CD4-positive, alpha-beta T cell treated with Interleukin-15 for 1 hour (primary cell): ENCODE results near the gene CHSY1.
A peak's percentile ranks its signal among the peaks of the same experiment; 100 is the strongest.

Source experiments
- DNase-seq: peaks from one replicate; pipeline ENCODE4 v3.0.0-alpha.2; 2020

Gene CHSY1

DNA sequence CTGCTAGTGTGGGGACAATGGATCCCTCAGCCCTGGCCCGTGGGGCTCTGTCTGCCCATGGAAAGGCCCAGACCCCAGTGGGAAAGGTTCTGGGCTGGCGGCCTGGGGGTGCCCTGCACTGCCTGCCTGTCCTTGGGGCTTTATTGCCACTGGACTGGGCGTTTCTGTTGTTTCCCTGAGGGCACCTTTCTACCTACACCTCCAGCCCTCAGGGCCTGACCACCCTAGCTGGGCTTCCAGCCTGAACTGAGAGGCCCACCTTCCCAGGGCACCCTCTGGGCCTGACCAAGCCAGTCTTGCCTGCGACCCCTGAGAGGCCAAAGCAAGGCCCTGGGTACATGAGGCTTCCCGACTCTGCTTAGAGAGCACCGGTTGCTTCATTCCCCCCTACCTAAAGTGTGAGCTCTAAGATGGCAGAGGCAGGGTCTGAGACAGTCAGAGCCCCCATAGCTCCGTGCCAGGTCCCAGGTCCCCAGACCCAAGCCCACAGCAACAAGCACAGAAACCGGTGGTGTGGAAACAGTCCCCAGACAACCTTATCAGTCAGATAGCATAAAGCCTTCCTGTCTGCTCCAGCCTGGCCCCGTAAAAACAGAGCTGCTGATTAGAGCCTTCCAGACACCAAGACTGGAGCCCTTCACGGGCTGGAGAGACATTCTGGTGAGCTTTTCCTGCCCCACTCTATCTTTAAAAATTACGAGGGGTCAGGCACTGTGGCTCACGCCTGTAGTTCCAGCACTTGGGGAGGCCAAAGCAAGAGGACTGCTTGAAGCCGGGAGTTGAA is 102.8 kb downstream of the CHSY1 start:
- DNase-seq = no peak

DNA sequence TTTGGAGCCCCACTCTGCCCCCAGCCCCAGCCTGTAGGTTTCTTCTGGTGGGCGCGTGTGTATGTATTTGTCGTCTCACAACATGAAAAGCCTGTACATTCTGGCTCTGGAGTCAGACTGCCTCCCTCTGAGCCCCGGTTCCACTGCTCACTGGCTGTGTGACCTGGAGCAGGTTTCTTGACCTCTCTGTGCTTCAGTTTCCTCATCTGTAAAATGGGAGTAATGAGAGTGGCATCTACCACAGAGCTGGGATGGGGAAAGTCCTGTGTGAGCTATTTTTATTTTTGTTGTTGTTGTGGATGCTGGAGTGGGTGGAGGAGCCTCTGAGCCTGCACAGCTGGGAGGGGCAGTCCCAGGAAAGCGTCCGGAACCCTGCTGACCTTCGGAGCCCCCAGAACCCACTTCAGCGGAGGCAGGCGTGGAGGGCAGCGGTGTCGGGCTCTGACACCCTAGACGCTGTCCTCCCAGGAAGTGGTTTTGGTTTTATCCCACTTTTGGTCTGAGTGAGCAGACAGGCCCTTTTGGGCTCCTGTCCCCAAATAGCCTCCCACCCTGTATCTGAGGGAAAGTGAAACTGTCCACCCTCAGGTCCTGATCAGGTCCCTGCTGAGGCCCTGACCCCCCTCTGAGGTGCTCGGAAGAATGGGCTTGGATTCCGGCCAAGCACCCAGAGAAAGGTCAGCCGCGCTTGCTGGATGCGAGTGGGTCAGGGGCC is 103.5 kb downstream of the CHSY1 start:
- DNase-seq = no peak

DNA sequence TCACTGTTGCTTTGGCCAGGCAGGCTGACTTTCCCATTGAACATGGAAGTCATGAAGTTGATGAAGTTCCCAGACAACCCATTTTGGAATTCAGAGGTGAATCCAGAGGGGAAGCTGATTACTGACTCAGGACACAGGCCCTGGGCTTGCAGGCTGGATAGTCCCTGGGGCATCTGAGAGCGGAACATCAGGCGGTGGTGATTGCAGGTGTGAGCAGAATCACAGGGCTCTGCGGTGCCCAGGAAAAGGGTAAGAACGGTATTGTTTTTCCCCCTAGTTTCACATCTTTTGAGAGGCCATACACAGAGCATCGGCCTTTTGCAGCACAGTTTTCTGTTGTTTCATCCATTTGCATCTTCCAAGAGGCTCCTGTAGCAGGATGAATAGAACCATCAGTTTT is 104.7 kb downstream of the CHSY1 start:
- DNase-seq = no peak

DNA sequence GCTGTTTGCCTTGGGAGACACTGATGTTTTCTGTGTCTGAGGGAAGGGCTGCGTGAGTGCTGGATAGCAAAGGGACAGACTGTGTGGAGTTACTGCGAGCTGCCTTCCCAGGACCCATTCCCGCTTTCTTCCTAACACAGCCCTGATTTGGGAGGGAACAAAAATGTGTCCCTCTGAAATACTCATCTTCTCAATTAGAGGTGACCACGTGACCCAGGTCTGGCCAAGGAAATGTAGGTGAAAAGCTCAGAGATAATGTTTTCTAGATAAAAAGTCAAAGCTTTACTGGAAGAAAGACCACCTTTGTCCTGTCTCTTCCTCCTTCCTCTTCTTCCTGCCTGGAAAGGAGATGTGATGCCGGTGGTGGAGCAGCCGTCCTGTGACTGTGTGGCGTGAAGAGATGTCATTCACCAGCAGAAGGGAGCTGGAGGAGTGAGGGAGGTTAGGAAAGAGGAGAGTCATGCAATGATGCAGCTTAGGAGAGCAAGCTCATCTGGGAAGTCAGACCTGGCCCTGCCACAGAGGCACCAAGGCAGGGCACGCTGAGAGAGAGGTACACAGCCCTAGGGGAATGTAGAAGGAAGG is 105.6 kb downstream of the CHSY1 start:
- DNase-seq = no peak

DNA sequence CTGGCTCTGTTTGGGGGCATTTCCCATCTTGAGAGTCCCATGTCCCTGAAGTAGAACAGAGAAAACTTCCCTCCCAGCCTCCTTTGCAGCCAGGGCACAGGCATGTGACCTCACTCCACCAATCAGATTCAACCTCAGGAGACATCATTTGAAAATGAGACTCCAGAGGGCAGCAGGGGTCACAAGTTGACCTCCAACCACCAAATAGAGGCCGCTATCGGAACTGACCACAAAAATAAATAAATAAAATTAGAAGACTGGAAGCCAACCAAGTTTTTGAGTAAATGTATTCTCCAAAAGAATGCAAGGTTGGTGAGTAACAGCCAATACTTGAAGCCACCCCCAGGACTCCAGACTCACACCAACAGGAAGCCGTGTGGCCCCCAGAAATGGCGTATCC is 106.5 kb downstream of the CHSY1 start:
- DNase-seq = no peak

DNA sequence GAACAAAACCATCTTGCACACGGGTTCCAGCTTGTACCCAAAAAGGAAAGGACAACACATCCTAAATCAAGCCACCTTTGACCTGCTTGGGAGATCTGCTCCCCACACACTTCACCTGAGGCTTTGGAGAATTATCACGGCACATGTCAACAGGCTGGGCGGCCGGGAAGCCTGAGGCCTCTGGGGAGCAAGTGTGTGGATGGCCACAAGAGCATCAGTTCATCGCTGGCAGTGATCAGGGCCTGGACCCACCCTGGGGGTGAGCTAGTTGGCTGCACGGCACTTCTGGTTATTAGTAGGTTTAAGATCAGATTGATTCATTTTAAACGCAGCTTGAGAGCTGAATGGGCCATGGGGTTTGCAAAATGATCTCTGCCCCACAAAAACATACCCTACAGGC is 108.5 kb downstream of the CHSY1 start:
- no peak for DNase-seq

DNA sequence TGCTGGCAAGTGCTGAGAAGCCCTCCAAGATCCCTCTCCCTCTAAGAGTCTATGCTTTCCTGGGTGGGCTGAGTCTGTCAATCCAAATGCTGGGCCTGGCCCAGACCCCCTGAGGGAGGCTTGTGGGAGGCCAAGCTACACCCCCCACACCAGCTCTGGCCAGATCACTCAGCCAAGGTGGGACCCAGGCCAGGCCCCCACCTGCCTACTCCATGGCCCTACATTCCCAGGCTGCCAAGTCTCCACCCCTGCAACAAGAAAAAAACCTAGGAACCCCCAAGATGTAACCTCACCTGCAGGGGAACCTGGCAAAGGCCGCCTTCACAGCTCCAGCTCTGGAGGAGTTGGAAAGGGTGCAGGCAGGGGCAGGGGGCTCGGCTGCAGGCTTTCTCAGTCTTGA is 109.1 kb downstream of the CHSY1 start:
- DNase-seq = no peak

DNA sequence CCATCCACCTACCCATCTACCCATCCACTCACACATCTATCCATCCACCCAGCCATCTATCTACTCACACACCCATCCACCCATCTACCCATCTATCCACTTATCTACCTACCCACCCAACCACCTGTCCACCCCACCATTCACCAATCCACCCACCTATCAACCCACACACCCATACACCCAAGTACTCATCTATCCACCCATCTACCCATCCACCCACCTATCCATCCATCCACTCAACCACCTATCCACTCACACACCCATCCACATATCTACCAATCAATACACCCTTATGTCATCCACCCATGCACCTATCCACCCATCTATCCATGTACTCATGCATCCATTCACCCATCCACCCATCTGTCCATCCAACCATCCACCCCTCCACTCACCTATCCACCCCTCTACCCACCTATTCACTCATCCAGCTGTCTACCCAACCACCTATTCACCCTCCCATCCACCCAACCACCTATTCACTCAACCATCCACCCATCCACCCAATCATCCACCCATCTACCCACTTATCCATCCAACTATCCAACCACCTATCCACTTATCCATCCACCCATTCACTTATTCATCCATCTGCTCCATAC is 109.8 kb downstream of the CHSY1 start:
- DNase-seq = no peak

DNA sequence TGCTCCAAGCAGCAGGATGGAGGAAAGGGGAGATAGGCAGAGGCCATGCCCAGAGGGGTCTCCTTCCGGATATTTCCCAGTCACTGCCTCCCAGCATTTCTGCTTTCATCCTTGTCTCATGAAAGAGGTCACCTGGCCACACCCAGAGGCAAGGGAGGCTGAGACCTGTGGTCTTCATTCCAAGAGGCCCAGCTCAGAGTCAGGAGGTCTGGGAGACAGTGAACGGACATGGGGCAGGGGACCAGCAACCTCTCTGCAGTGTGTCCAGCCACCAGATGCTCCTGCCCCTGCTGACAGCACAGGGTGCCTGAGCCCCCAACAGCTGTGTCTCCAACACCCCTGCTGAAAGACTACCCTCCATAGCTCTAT is 111.2 kb downstream of the CHSY1 start:
- DNase-seq = no peak

DNA sequence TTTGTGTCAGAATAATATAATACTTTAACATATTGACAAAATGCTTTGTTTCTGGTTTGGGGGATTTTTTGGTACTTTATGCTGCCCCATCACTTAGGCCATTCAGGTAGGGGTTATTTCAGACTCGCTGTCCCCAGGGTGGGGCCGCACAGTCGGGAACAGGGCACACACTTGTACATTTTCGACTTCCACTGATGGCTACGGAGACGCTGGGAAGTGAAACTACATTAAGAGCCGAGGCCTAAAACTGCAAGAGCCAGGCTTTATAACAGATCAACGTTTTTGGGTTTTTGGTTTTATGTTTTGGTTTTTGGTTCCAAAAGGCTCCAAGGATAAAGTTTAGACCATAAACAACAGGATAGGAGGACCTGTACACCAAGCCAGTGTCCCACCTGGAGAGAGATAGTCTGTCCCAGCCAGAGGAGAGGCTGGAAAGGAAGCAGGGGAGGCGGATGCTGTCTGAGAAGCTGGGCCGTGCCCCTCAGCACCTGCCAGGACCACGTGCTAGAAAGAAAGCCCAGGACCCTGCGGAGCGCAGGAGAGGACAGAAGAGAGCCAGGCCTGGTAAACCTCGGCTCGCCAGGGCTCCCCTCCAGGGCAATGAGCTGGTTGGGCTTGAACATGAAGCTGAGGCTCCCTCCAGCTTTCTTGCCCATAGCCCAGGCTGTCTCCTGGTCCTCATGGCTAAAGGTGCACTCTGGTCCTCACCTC is 111.7 kb downstream of the CHSY1 start:
- no peak for DNase-seq

DNA sequence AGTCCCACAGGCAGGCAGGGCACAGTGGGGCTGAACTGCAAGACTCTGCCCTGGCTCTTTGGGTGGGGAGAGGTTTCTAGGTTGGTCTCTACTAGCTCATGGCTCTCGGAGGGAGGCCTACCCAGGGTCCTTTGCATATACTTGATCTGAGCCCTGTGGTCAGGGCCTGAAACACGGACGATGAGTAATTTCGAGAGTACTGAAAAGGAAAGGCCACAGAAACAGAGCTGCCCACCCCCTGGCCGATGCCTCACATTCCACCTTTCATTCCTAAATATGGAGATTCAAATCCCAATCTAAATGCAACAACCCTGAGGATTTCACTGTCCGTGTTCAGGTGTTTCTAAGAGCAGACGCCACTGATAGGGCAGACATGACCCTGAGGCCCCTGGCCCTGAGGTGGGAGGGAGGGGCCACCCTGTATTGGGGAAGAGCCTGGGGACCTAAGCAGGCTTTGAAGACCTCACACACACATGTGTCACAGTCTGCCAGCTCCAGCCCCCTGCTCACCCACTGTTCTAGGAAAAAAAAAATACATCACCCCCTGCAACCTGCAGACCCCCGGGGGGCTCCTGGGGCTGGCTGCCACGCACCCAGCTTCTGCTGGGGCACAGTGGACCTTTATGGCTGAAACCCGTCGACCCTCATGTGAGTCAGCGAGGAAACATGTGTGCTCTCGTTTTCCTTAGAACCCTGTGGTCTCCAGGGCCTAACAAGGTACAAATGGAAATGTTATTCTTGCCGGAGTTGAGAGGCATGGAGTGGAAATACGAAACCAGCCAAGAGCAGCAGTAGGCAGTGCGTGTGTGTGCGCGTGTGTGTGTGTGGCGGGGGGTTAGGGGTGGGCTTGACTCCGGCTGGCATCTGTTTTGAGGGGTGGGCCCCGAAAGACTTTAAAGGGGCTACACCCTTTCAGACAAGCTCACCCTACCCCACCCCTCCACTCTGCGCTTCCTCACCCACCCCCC is 112.7 kb downstream of the CHSY1 start:
- DNase-seq = no peak

DNA sequence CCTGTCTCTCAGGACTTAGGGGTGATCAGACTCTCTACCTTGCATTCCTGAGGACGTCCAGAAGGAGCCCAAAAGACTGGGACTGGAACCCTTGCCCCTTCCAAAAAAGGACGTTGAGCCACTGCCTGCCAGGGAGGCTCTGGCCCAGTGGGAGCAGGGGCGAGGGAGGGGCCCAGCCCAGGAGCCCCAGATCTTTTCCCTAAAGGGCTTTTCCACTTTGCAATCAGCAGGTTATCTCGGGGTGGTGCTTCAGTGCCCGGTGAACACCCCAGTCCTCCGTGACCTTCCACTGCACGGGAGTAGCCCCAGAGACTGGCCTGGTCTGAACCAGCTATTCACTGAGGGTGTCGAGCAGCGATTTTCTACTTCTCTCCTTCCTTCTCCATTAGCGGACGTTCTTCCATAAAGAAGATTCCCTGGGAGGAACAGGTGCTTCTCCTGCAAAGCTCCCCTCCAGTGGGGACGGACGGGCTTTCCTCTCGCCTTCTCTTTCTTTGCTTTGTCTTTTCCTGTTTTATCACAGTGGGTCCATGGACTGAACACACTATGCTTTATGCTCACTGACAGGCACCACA is 113.7 kb downstream of the CHSY1 start:
- DNase-seq = no peak

DNA sequence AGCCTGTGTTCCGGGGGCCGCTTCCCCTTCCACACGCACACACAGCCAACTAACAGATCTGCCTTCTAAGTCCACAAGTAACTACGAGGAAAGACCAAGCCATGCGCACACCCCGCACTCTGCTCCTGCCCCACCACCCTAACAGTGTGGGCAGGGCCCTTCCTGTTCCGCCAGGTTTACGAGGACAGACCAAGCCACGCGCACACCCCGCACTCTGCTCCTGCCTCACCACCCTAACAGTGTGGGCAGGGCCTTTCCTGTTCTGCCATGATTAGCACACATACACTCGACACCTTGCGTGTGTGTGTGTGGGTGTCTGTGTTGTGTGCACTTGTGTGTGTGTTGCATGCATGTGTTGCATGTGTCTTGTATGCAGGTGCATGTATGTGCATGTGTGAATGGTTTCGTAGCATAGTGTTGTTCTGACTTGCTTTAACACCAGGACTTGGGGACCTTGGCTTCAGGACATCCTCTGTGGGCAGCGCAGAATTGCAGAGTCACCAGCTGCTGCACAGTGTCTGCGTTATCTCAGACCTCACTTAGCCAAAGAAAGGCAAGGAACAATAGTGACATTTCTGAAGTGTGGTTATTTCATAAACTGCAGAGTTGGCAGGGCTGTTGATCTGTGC is 114.4 kb downstream of the CHSY1 start:
- DNase-seq = peak; percentile 26

DNA sequence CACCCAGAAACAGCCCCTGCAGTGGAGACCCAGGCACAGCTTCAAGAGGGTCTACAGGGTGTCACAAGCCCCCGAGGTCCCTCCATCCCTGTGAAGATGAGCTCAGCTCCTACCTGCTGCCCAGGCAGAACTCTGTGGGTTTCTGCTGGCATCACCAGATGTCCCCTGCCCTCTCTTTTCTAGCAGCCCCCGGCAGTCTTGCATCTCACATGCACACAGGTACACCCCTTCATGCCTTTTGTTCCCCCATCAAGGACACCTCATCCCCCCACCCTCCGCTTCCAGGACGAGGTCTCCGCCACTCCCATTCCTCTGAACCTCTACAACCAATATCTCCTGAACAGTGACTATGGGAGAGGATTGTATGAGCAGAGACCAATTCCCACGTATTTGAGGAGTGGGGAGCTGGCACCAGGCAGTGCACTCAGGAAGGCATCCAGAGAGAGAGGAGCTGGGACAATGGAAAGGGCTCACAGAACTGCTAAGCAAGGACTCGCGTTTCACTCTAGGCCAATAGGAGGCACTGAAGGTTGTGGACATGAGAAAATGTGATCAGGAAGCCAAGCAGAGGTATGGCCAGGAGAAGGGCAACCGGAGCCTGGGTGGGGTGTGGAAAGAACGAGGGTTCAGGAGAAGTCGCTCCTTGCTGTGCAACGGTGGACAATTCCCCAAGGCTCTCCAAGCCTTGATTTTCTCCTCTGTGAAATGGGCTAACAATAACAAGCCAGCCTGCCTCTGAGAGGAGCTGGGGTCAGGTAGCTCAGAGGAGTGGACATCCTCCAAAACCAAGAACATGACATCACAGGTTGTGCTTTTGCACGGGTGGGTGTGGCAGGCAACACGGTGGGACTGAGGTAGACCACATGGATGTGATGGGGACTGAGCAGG is 115.2 kb downstream of the CHSY1 start:
- no peak for DNase-seq

DNA sequence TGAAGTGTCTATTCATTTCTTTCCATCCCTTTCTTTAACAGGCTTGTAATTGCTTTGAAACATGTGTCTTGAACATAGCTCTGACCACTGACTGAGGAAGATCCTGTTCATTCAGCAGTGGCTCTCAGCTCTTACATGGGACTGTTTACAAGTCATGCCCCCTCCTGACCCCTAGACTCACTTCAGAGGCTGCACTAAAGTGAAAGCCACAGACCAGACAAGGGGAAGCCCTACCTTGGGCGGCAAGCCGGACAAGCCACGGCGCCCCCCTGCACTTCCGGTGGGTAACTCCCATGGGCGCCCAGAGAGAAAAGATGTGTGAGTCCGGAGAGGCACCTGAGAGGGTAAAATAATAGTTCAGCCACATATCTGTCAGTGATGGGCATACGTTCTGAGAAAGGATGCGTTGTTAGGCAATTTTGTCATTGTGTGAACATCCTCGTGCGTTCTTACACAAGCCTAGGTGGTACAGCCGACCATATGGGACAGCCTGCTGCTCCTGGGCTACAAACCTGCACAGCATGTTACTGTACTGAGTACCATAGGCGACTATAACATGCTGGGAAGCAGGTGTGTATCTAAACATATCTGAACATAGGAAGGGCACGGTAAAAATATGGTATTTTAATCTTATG is 116.2 kb downstream of the CHSY1 start:
- peak; percentile 47 for DNase-seq

DNA sequence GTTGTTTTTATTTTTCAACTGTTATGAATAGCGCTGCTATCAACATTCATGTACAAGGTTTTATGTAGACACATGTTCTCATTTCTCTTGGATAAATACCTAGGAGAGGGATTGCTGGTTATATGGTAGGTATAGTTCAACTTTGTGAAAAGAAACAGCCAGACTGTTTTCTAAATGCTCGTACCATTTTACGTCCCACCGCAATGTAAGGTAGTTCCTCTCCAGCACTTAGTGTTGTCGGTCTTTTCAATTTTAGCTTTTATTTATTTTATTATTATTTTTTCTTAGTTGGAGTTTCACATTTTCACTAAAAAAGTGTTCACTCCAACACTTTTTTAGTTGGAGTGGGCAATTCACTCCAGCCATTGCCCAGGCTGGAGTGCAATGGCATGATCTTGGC is 117.1 kb downstream of the CHSY1 start:
- no peak for DNase-seq

DNA sequence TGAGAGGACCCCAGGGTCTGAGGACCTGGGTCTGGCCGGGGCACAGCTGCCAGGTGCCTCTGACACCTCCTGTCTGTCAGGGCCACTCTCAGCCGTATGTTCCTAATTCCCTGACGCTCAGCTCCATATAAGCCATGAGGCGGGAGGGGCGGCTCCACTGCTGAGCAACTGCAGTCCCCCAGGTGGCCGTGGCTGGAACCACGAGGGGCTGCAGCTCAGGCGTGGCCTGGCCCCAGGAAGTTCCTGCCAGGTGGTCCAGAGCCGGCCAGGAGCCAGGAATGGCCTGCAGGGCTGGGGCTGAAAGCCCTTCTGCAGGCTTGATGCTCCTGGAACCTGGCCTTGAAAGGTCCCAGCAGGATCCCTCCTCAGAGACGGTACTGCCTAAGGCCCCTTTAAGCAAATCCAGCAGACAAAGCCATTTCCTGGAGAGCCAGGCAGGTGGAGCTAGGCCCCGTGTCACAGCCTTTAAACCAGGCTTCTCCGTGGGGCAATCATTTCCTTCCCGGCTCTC is 118.0 kb downstream of the CHSY1 start:
- DNase-seq = no peak

DNA sequence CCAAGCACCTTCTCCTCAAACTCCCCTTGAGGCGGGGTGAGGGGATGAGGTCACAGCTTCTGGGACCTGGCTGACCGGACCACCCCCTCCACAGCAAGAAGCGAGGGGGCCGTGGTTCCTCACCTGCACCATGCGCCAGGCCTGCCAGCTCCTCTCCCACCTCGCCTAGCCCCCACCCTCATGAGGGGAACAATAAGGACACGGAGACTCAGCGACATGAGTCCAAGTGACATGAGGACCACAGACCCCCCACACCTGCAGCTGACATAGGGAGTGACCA is 118.7 kb downstream of the CHSY1 start:
- DNase-seq = no peak

DNA sequence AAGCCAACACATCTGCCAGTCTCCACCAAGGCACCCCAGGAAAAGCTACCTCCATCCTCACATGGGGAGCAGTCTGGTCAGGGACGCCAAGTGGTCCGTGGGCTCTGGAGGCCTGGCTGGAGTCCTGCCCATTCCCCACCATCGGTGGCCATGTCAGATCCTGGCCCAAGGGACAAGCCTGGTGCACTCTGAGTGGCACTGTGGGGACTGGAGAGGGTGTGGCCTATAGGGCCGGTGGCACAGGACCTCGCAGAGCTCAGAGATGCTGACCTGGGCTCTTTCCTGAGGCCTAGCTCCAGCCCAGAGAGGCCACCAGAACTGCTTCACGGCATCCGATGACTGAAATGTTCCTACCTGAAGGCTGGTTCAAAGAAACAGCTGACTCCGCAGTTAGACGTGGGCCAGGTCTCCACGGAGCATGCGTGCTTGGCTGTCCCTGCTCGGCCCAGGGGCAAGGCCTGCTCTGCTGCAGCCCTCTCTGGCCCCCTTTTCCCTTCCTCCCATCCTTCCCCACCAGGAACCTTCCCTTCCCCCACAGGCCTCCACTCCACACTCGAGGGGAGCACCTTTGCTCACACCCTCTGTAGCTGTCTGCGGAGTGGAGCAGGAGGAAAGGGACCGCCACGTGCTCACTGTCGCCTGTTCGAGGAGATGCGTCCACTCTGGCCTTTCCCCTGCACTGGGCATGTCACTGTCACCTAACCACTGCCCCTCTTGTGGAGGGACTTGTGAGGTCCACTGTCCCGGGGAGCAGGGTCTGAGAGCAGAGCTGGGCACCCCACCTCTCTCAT is 119.3 kb downstream of the CHSY1 start:
- no peak for DNase-seq
